Heart right ventricle (tissue), 16 donors: ENCODE measurements around the gene PLA2G2C. TPM values are rescaled to one million over a fixed set of nuclear protein-coding genes. Genes with fewer than 3 reads are reported as not detected.

Experiments
- ATAC-seq, 8 donors: fragments of 200-7000 bp; cut with Tn5 transposase; one replicate each; pipeline ENCODE4 v1.9.1; 2020; ENCODE audit warnings: mild to moderate bottlenecking in 8 of 8, moderate library complexity in 8 of 8, moderate number of reproducible peaks in 1 of 8
- DNase-seq, 2 donors: peaks; one replicate each; pipeline ENCODE4 v3.0.0-alpha.2; 2020
- H3K27ac ChIP-seq, 10 donors: fragments of 200-600 bp; sonication (generic) in 2 of 10; one replicate each; pipeline versions ENCODE4 v1.5.0 to v1.8.0; 2020 to 2022; ENCODE audit warnings: mild to moderate bottlenecking in 3 of 10
- H3K27me3 ChIP-seq, 7 donors: fragments of 200-600 bp; one replicate each; pipeline ENCODE4 v1.8.0; 2021 to 2022; ENCODE audit warnings: mild to moderate bottlenecking in 2 of 7
- H3K36me3 ChIP-seq, 9 donors: fragments of 200-600 bp; sonication (generic) in 1 of 9; one replicate each; pipeline versions ENCODE4 v1.5.0 to v1.8.0; 2020 to 2022; ENCODE audit warnings: mild to moderate bottlenecking in 2 of 9
- H3K4me1 ChIP-seq, 9 donors: fragments of 200-600 bp; sonication (generic) in 1 of 9; one replicate each; pipeline versions ENCODE4 v1.5.0 to v1.8.0; 2020 to 2022; ENCODE audit warnings: mild to moderate bottlenecking in 4 of 9
- H3K4me3 ChIP-seq, 10 donors: fragments of 200-600 bp; sonication (generic) in 2 of 10; one replicate each; pipeline versions ENCODE4 v1.5.0 to v1.8.0; 2020 to 2022; ENCODE audit warnings: mild to moderate bottlenecking in 7 of 10, moderate library complexity in 2 of 10
- H3K9me3 ChIP-seq, 11 donors: fragments of 200-600 bp in 10 of 11; sonication (generic) in 2 of 11; one replicate each; pipeline versions ENCODE4 v1.5.0 to v1.8.0; 2013 to 2022; ENCODE audit warnings: mild to moderate bottlenecking in 2 of 11, control low read depth in 1 of 11, moderate library complexity in 1 of 11
- CTCF ChIP-seq, 9 donors: fragments of 200-600 bp; sonication (generic) in 2 of 9; IDR thresholded peaks; one replicate each; pipeline versions ENCODE4 v1.5.0 to v1.8.0; 2021 to 2022; ENCODE audit warnings: antibody characterized with exemption in 9 of 9, mild to moderate bottlenecking in 5 of 9, moderate library complexity in 1 of 9
- WGBS, 2 donors: extraction: QIAGEN DNeasy Blood & Tissue Kit; methylation state at CpG; one replicate each; pipeline ENCODE4 v1.1.7; 2013; ENCODE audit warnings: inconsistent platforms in 1 of 2; 5-methylcytosine and 5-hydroxymethylcytosine counted together
- intact Hi-C, 10 donors: fragments of 100-400 bp; cut with DNase I; formaldehyde crosslinking; loops; one replicate each; pipeline versions ENCODE4 v1.11.1 to v1.14.2; 2022
- polyA plus RNA-seq, 2 donors: library from polyadenylated mRNA; stranded (reverse); fragments of 200-250 nt; gene quantifications; one replicate each; pipeline ENCODE4 v1.2.3, GENCODE V29; 2013
- total RNA-seq, 10 donors: library from RNA; stranded (reverse); fragmentation: NEBNext Ultra II Directional in 3 of 10; extraction: Animal tissue kit (Norgen Biotek cat#: 25700) in 3 of 10; gene quantifications; one replicate each; pipeline versions ENCODE4 v1.2.1 to v1.2.4, GENCODE V29; 2021 to 2023
- donor health status: Arrhythmogenic right ventricular cardiomyopathy.
- donor health status: ischemic (EF 13 %, LVEDD 7.1; RV severe dilation, severe dysfunction).
- donor health status: healthy with polysubstance abuse.
- donor health status: DM: no; HTN: yes; CAD: no.
- donor health status: DM: no; HTN: no; CAD: no.
- donor health status: ischemic (EF 25% LVEDD 6.9; RV normal size, moderate dysfunction).
- donor health status: ischemic (EF 25% LVEDD 5.7; RV mildly dilated, moderate dysfunction).
- donor health status: healthy.
- donor health status: DM: yes; HTN: yes; CAD: no.
- donor health status: Ischemic cardiomyopathy.
- donor health status: ischemic (EF 35%, LVEDD 5.7; RV mildly dilated, moderate dysfunction).
- donor health status: nonischemic (EF 11% LVEDD 7.7; RV severe dilation, severe dysfunction).
- donor health status: DM: yes; HTN: yes; CAD: no.
- donor health status: PGD.
- donor health status: ischemic (EF 29% LVEDD 5.4; RV normal size, mild dysfunction).
- donor health status: nonischemic (EF 23%, LVEDD 6.1; RV moderate dilation, normal function).

PLA2G2C gene
- total and polyA plus RNA-seq, 12 donors: not detected

- no peak overlapping the region for H3K4me3 ChIP-seq
- H3K36me3 ChIP-seq: no peaks in the 10 kb centered on the region
- DNase-seq (no peak), ATAC-seq (no peak)
- no peaks in the 10 kb centered on the region for H3K9me3 ChIP-seq
- peaks cover 0 to 51% (median 38%) of the 10 kb centered on the region in 7 donors for H3K27me3 ChIP-seq
- peaks cover 0 to 39% (median 16%) of the 10 kb centered on the region in 9 donors for H3K4me1 ChIP-seq
- no peak for TF ChIP-seq CTCF (IDR thresholded peaks at IDR 0.05)
- intact Hi-C loops: no loop called here
- WGBS, 2 donors: 40 to 51% methylated on average over 4 of the region's 4 CpGs
- H3K27ac ChIP-seq: no peak overlapping the region
Observed at GRCh38 chr1:20187813-20188454, 1.6 kb upstream of the PLA2G2C start.

- no peaks in the 10 kb centered on the region for H3K36me3 ChIP-seq
- no peak overlapping the region for H3K4me3 ChIP-seq
- peak in 4 of 8 donors; percentile 19 to 48 (median 32) for ATAC-seq
- peaks cover 0 to 34% (median 16%) of the 10 kb centered on the region in 9 donors for H3K4me1 ChIP-seq
- peak overlapping the region in 1 of 10 donors; percentile 49 for H3K27ac ChIP-seq
- intact Hi-C loops: no loop called here
- no peak for DNase-seq
- H3K27me3 ChIP-seq: peaks cover 0 to 50% (median 38%) of the 10 kb centered on the region in 7 donors
- no peak for TF ChIP-seq CTCF (IDR thresholded peaks at IDR 0.05)
- H3K9me3 ChIP-seq: no peaks in the 10 kb centered on the region
- 67 to 68% methylated on average over 7 of the region's 7 CpGs for WGBS, 2 donors
Observed at GRCh38 chr1:20187103-20187812, 940 bp upstream of the PLA2G2C start.

GRCh38 chr1:20184997-20185833 lies 1.1 kb downstream of the PLA2G2C start:
- Histone ChIP-seq H3K27me3 (peaks cover 0 to 56% (median 38%) of the 10 kb centered on the region in 7 donors), H3K4me1 (peaks cover 0 to 29% (median 16%) of the 10 kb centered on the region in 9 donors), H3K36me3 (no peaks in the 10 kb centered on the region), H3K27ac (peak overlapping the region in 3 of 10 donors; percentile 3 to 55 (median 49)), H3K9me3 (no peaks in the 10 kb centered on the region), H3K4me3 (peak overlapping the region in 8 of 10 donors; percentile 33 to 59 (median 53))
- ATAC-seq (no peak), DNase-seq (no peak)
- TF ChIP-seq CTCF (IDR thresholded peaks at IDR 0.05): no peak
- WGBS, 2 donors: 55 to 59% methylated on average over 17 of the region's 17 CpGs
- intact Hi-C loops: no loop called here

GRCh38 chr1:20184481-20184900 lies 1.8 kb downstream of the PLA2G2C start:
- peaks cover 0 to 29% (median 16%) of the 10 kb centered on the region in 9 donors for H3K4me1 ChIP-seq
- H3K9me3 ChIP-seq: peaks cover 0 to 7% (median 0%) of the 10 kb centered on the region in 11 donors
- H3K27ac ChIP-seq: no peak overlapping the region
- no peak for DNase-seq
- WGBS, 2 donors: 64 to 65% methylated on average over 6 of the region's 6 CpGs
- intact Hi-C loops: no loop called here
- no peak overlapping the region for H3K4me3 ChIP-seq
- no peak for TF ChIP-seq CTCF (IDR thresholded peaks at IDR 0.05)
- peaks cover 0 to 56% (median 38%) of the 10 kb centered on the region in 7 donors for H3K27me3 ChIP-seq
- ATAC-seq: no peak
- H3K36me3 ChIP-seq: no peaks in the 10 kb centered on the region
